Fibroblast of villous mesenchyme (primary cell): Measurements from ENCODE around the gene ASAP3. TPM values are rescaled to one million over a fixed set of nuclear protein-coding genes. Genes with fewer than 3 reads are reported as not detected.
A peak's percentile ranks its signal among the peaks of the same experiment; 100 is the strongest.

Source experiments
- DNase-seq: peaks from one replicate; pipeline ENCODE4 v3.0.0-alpha.2; 2010; ENCODE audit warnings: low read depth
- H3K4me3 ChIP-seq: 2 replicates; pipeline ENCODE4 v1.5.1; 2011; ENCODE audit warnings: low read depth, mild to moderate bottlenecking, low read length
- CTCF ChIP-seq: IDR thresholded peaks from 2 replicates; pipeline ENCODE4 v1.5.1; 2012; ENCODE audit warnings: low read depth, mild to moderate bottlenecking, low read length; ENCODE audit not compliant: insufficient read depth
- total RNA-seq: library from RNA; depleted of rRNA; stranded (reverse); fragments of >200 nt; gene quantifications from 2 replicates; pipeline ENCODE4 v1.2.3, GENCODE V29; 2012

The ASAP3 gene
- total RNA-seq, 1 donor: 35.0 TPM

DNA sequence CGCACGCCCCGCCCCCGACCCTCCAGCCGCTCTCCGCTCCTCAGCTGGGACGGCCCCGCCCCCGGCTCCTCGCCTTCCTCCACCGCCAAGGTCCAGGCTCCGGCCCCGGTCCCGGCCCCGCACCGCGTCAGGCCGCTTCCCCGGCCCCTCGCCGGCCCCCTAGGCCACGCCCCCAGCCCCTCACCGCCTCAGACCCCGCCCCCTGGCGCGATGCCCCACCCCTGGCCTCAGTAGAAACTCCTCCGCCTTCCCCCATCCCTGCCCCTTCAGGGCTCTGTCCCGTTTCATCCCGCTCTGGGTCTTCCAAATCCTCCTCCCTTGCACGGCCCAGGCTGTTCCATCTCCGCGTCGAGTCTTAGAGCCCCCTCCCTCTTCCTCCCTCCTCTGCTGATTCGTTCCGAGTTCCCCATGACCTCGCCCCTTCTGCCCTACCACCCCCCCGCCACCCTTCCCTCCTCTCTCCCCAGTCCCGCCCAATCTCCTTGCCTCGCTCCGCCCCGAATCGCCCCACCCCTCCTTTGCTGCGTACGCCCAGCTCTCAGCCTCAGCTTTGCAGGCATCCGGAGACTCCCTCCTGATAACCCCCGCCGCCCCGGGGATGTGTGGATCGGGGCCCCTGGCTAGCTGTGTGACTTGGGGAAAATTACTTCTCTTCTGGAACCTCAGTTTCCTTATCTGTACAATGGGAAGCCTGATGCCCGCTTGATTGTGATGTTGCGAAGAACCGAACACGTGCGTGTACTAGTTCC is 448 bp upstream of the ASAP3 start:
- H3K4me3 ChIP-seq: peak overlapping the region; percentile 67
- DNase-seq: peak; percentile 95
- no peak for TF ChIP-seq CTCF

DNA sequence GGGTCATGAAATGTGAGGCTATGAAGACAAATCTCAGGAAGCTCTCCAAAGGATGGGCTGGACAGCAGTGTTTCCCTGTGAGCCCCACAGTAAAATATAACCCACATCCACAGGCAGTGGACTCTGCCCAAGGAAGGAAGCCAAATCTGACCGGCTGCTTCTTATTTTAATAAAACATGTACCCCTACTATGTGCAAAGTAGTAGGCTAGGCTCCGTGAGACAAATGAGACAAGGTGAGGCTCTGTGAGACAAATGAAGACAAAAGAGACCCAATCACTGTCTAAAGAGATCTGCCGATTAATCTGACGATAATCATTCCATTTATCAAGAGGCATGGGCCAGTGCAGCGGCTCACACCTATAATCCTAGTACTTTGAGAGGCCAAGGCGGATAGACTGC is 2.1 kb downstream of the ASAP3 start:
- no peak overlapping the region for H3K4me3 ChIP-seq
- DNase-seq: no peak
- no peak for TF ChIP-seq CTCF

- no peak for DNase-seq
- no peak overlapping the region for H3K4me3 ChIP-seq
- no peak for TF ChIP-seq CTCF
Measured at GRCh38 chr1:23481026-23481597, 2.9 kb downstream of the ASAP3 start.

DNA sequence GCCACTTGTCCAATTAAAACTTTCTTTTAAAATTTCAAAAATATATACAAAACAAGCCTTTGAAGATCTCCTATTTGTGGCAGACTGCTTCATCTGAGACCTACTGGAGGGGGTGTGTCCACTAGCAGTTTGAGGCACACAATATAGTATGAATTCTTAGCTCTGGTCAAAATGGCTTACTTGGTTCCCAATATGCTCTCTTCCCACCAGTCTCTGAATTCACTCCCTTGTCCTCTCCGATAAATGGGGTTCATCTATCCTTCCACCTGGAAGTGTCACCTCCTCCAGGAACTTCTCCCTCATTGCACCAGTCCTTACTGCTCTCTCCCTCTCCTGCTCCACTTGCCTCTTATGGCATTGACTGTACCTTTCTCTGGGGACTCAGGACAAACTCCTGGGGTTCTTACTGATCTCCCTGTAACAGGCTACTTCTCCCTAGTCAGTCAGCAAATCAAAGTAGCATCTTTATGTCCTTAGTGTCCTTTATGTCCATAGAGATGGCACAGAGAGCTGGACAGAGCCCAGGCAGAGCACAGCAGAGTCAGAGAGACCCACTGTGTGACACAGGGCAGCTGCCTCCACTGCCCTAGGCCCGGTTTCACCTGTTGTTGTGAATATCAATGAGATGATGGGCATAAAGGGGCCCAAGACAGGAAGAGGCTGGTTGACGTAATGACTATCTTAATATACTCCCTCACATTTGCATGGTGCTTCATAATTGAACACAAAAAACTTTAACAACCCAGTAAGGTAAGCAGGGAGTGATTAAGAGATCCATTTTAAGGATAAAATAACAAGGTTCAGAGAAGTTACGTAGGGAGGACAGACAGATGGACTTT is 3.6 kb downstream of the ASAP3 start:
- H3K4me3 ChIP-seq: no peak overlapping the region
- TF ChIP-seq CTCF: no peak
- DNase-seq: no peak

DNA sequence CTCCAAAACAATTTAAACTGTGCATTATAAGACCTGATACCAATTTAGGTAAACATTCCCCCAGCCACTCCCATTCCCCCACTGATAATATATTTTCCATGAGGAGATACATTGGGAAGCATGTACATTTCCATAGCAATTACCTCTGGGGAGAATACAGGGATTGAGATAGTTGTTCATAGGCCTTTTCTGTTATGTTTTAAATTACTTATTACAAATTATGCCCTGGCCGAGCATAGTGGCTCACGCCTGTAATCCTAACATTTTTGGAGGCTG is 4.4 kb downstream of the ASAP3 start:
- no peak for DNase-seq
- no peak overlapping the region for H3K4me3 ChIP-seq
- no peak for TF ChIP-seq CTCF

- no peak overlapping the region for H3K4me3 ChIP-seq
- peak; percentile 87 for DNase-seq
- no peak for TF ChIP-seq CTCF
Measured at GRCh38 chr1:23478896-23479665, 4.9 kb downstream of the ASAP3 start.
